NT2/D1 (cell line): ENCODE measurements around the gene TFRC.
"Not testable (repeated sequence)": the region's sequence is repeated elsewhere in the genome, so short reads cannot be mapped to it uniquely, and the experiment has no call there.

Experiments used
- DNase-seq: peaks from one replicate; pipeline ENCODE4 v3.0.0-alpha.2; 2011; ENCODE audit warnings: low read depth, low spot score
- H3K27me3 ChIP-seq: 2 replicates; pipeline ENCODE4 v1.6.0; 2011; ENCODE audit warnings: mild to moderate bottlenecking; ENCODE audit not compliant: insufficient read length, insufficient read depth
- H3K36me3 ChIP-seq: 2 replicates; pipeline ENCODE4 v1.6.1; 2011; ENCODE audit warnings: mild to moderate bottlenecking, low read length, mixed read lengths; ENCODE audit not compliant: insufficient read depth, insufficient read length
- H3K4me1 ChIP-seq: 2 replicates; pipeline ENCODE4 v1.5.1; 2011; ENCODE audit not compliant: insufficient read depth, insufficient read length
- H3K4me3 ChIP-seq: 2 replicates; pipeline ENCODE4 v1.5.1; 2011; ENCODE audit warnings: low read depth; ENCODE audit not compliant: insufficient read length
- H3K9ac ChIP-seq: 2 replicates; pipeline ENCODE4 v1.6.0; 2011; ENCODE audit warnings: low read depth; ENCODE audit not compliant: insufficient read length
- H3K9me3 ChIP-seq: 2 replicates; pipeline ENCODE4 v1.5.1; 2011; ENCODE audit warnings: mild to moderate bottlenecking, low read length; ENCODE audit not compliant: insufficient read depth
- SUZ12 ChIP-seq: IDR thresholded peaks from 2 replicates; pipeline ENCODE4 v1.6.1; 2011; ENCODE audit not compliant: insufficient read length, insufficient read depth; ENCODE audit errors: extremely low read depth
- YY1 ChIP-seq: IDR thresholded peaks from 2 replicates; pipeline ENCODE4 v1.6.1; 2011; ENCODE audit not compliant: insufficient read length, insufficient read depth
- ZNF274 ChIP-seq: IDR thresholded peaks from 2 replicates; pipeline ENCODE4 v1.6.1; 2011; ENCODE audit warnings: mild to moderate bottlenecking, low read depth, low read length

Gene TFRC

GRCh38 chr3:196039359-196039758 lies 42.5 kb downstream of the TFRC start:
- TF ChIP-seq SUZ12 (no peak), YY1 (no peak), ZNF274 (no peak)
- Histone ChIP-seq H3K9me3 (peaks cover 15% of the 10 kb centered on the region; the same call in 1 of the 2 replicates), H3K4me3 (no peak overlapping the region), H3K4me1 (no peaks in the 10 kb centered on the region), H3K36me3 (no peaks in the 10 kb centered on the region), H3K9ac (no peak overlapping the region), H3K27me3 (no peaks in the 10 kb centered on the region)
- no peak for DNase-seq

- H3K4me1 ChIP-seq, H3K36me3 ChIP-seq, H3K9ac ChIP-seq, H3K27me3 ChIP-seq, H3K4me3 ChIP-seq: not testable (repeated sequence)
- peaks cover 17% of the 10 kb centered on the region; the same call in 1 of the 2 replicates for H3K9me3 ChIP-seq
- peak; percentile 42 for DNase-seq
Measured at GRCh38 chr3:196026059-196026458, 55.8 kb downstream of the TFRC start.

DNA sequence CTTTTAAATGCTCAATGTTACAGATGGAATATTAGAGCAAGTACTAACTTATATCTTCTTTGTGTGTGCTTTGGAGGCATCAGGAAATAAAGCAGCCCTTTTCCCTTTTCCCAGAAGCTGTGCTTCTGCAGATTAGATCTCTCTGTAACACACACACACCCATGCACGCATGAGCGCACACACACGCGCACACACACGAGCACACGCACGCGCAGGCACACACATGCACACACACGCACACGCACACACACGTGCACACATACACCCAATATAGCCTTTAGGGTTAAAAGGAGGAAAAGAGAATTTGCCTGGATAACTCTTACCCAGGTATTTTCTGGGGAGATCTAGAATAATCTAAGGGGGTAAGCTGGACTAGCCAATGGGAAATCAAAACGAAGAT lies 56.9 kb downstream of the TFRC start:
- DNase-seq, result no peak
- Histone ChIP-seq H3K9ac (no peak overlapping the region), H3K4me3 (no peak overlapping the region), H3K36me3 (no peaks in the 10 kb centered on the region), H3K27me3 (peaks cover 4% of the 10 kb centered on the region), H3K9me3 (peaks cover 17% of the 10 kb centered on the region; the same call in 1 of the 2 replicates), H3K4me1 (no peaks in the 10 kb centered on the region)
- TF ChIP-seq YY1 (no peak), SUZ12 (no peak), ZNF274 (no peak)

GRCh38 chr3:196023947-196024346 lies 57.9 kb downstream of the TFRC start:
- no peak overlapping the region for H3K9ac ChIP-seq
- H3K36me3 ChIP-seq, result no peaks in the 10 kb centered on the region
- H3K4me1 ChIP-seq, result no peaks in the 10 kb centered on the region
- H3K9me3 ChIP-seq, result peaks cover 17% of the 10 kb centered on the region; the same call in 1 of the 2 replicates
- H3K27me3 ChIP-seq, result peaks cover 4% of the 10 kb centered on the region
- no peak overlapping the region for H3K4me3 ChIP-seq
- DNase-seq, result no peak
- TF ChIP-seq YY1, result no peak
- TF ChIP-seq SUZ12, result no peak
- no peak for TF ChIP-seq ZNF274

DNA sequence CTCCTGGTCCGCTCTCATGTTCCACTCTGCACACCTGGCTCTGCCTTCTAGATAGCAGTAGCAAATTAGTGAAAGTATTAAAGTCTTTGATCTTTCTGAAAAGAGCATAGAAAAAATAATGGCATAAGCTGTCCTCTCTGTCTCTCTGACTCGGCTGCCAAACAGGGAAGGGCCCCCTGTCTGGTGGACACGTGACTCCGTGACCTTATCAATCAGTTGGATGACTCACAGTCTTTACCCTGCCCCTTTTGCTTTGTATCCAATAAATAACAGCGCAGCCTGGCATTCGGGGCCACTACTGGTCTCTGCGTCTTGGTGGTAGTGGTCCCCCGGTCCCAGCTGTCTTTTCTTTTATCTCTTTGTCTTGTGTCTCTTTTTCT lies 59.4 kb downstream of the TFRC start:
- not testable (repeated sequence) for H3K9ac ChIP-seq

DNA sequence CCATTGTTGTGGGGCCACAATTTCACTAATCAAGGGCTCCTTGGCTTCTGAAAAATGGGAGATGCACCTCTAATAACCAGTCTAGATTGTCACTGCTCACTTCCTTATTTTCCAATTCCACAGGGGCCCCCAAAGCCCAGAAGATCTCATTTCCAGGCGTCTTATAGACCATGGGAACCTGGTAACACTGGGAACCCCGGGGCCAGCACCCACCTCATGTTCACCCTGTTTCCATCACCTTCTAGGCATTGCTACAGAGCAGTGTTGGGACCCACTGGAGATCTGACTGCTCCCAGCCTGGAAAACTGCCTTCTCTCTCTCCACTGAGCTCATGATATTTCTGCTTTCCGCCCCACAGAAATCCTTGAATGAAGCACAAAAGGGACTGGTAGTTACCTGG lies 61.5 kb downstream of the TFRC start:
- H3K27me3 ChIP-seq, result peaks cover 4% of the 10 kb centered on the region
- no peak overlapping the region for H3K9ac ChIP-seq
- no peaks in the 10 kb centered on the region for H3K4me1 ChIP-seq
- no peaks in the 10 kb centered on the region for H3K36me3 ChIP-seq
- H3K4me3 ChIP-seq, result no peak overlapping the region
- DNase-seq, result no peak
- H3K9me3 ChIP-seq, result peaks cover 17% of the 10 kb centered on the region; the same call in 1 of the 2 replicates
- TF ChIP-seq ZNF274 (no peak), SUZ12 (no peak), YY1 (no peak)

More for the DNA sequence above, 59.4 kb downstream of the TFRC start:
- H3K27me3 ChIP-seq, H3K36me3 ChIP-seq, H3K4me1 ChIP-seq, H3K4me3 ChIP-seq, DNase-seq: not testable (repeated sequence)
- H3K9me3 ChIP-seq, result peaks cover 17% of the 10 kb centered on the region; the same call in 1 of the 2 replicates

DNA sequence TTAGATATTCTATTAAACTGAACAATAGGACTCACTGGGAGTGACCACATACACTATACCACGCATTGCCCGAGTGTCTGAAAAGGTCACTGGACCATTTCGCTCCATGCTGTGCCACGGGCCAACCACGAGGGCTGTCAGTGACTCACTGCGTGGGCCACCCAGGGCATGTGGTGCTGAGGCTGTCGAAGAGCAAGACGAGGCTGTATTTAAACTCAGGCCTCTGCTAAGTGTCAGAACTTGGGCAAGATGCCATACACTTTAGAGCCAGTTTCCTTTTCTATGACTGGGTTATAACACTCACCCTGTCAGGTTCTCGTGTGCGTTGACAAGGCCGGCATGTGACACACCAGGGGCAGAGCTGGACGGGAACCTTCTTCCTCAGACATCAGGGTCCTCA lies 62.3 kb downstream of the TFRC start:
- not testable (repeated sequence) for H3K36me3 ChIP-seq, DNase-seq, H3K4me1 ChIP-seq, H3K9ac ChIP-seq, H3K27me3 ChIP-seq, H3K4me3 ChIP-seq
- peaks cover 17% of the 10 kb centered on the region; the same call in 1 of the 2 replicates for H3K9me3 ChIP-seq

- H3K9ac ChIP-seq, H3K4me1 ChIP-seq, H3K27me3 ChIP-seq, H3K4me3 ChIP-seq, DNase-seq, H3K36me3 ChIP-seq: not testable (repeated sequence)
- peaks cover 12% of the 10 kb centered on the region; the same call in 1 of the 2 replicates for H3K9me3 ChIP-seq
Measured at GRCh38 chr3:196018159-196018558, 63.7 kb downstream of the TFRC start.
